Activated T-cell treated with anti-CD3 and anti-CD28 coated beads, Interleukin-2, amount 50 U/mL, for 48 hours (primary cell): ENCODE measurements around the gene RNF121.

Experiments
- DNase-seq, 2 experiments: peaks; one replicate each; pipeline ENCODE4 v3.0.0-alpha.2; 2020

Gene RNF121

GRCh38 chr11:72039856-72040401 is 111.1 kb downstream of the RNF121 start:
- peak; percentile 33 to 38 for DNase-seq

- peak; percentile 79 to 80 for DNase-seq
Observed at GRCh38 chr11:72040491-72041363, 111.9 kb downstream of the RNF121 start.

GRCh38 chr11:72041364-72042063 is 112.7 kb downstream of the RNF121 start:
- DNase-seq = peak; percentile 58 to 65

GRCh38 chr11:72042064-72042745 is 113.4 kb downstream of the RNF121 start:
- no peak for DNase-seq

- no peak for DNase-seq
Observed at GRCh38 chr11:72045849-72046248, 117.0 kb downstream of the RNF121 start.
